Measurements from ENCODE around the gene TRIB2.

TRIB2 gene

DNA sequence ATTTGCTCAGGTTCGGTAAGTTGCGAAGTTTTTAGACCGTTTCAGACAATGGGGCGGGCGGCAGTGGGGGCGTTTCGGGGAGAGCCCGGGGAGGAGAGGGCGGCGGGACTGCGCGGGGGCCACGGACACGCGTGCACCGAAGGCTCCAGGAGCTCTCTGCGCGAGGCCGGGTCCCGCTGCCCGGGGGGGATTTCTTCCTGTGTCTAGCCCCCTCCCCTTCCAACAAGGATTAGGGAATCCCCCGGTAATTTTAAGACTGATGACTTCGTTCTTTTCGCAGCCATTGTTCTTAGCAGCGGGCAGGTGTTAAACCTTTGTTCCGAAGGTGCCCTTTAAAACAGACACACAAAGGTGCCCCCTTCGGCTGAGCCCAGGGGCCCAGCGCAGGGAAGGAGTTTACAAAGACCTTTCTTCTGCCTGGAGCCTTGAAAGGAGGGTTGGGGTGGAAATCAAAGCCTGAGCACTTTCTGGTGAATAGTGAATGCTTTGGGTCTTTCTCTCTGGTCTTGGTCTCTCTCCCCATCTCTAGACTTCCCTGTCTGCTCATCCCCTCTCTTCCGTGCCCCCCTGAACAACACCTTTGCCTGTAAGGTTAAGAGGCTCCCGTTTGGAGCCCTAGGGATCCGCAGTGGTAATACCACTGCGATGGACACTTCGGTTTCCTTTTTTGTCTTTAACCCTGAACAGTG lies 2.1 kb downstream of the TRIB2 start:
- Histone ChIP-seq H3K36me3 (ENCODE audit: control insufficient read depth in 5 of 5, insufficient read depth in 5 of 5, low read length in 5 of 5) (peaks cover 0 to 6% (median 5%) of the 10 kb centered on the region in 5 donors), H3K4me3 (ENCODE audit: low read depth in 1 of 5, low read length in 5 of 5) (peak overlapping the region; percentile 79 to 86 (median 85)), H3K4me1 (ENCODE audit: control insufficient read depth in 5 of 5, insufficient read depth in 5 of 5, low read length in 5 of 5) (peaks cover 2 to 82% (median 59%) of the 10 kb centered on the region in 5 donors), H3K9me3 (ENCODE audit: control insufficient read depth in 5 of 5, low read length in 5 of 5) (no peaks in the 10 kb centered on the region), H3K27me3 (ENCODE audit: control insufficient read depth in 5 of 5, insufficient read depth in 4 of 5, low read length in 5 of 5) (no peaks in the 10 kb centered on the region), H3K27ac (ENCODE audit: low read depth, low read length) (peak overlapping the region; percentile 79), H3K9ac (ENCODE audit: low read length in 5 of 5) (peak overlapping the region; percentile 48 to 88 (median 75))

DNA sequence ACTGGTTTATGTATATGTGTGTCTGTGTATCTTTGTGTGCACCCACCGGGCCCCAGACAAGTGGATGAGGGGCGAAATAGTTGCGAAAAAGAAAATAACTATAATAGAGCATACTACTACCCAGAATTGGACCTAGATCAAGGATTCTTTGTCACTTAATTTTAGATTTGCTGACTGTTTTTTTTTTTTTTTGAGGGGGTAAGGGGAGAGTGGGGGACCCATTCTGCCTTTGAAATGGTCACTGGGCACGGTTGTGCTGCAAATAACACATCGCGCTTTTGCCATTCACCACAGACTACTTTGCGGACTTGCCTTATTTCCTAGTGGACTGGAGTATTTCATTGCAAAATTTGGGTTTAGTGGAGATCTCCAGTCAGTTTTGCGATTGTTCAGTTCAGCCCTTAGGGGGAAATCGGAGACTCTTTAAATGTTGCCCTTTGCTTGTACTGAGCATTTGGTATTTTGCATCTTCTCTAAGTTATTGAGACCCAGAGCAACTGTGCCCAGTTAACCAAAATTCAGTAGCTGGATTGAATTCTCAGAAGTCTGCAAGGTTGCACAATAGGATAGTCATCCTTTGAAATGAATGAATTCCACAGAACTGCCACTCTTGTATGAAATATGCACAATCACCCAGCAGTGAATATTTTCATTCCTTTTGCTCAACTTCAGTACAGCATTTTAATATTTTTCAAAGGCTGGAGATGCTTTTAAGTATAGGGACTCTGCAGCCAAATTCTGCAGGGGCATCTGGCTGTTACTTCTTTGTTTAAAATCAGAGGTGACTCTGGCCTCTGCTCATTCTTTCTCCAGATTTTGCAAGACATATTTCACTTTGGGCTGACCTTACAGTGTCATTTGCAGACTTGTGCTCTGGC lies 2.9 kb downstream of the TRIB2 start:
- peaks cover 0 to 10% (median 8%) of the 10 kb centered on the region in 5 donors for H3K36me3 ChIP-seq (ENCODE audit: control insufficient read depth in 5 of 5, insufficient read depth in 5 of 5, low read length in 5 of 5)
- H3K27ac ChIP-seq (ENCODE audit: low read depth, low read length), result peak overlapping the region; percentile 79
- peak overlapping the region; percentile 79 to 86 (median 85) for H3K4me3 ChIP-seq (ENCODE audit: low read depth in 1 of 5, low read length in 5 of 5)
- peaks cover 2 to 78% (median 57%) of the 10 kb centered on the region in 5 donors for H3K4me1 ChIP-seq (ENCODE audit: control insufficient read depth in 5 of 5, insufficient read depth in 5 of 5, low read length in 5 of 5)
- no peaks in the 10 kb centered on the region for H3K9me3 ChIP-seq (ENCODE audit: control insufficient read depth in 5 of 5, low read length in 5 of 5)
- no peaks in the 10 kb centered on the region for H3K27me3 ChIP-seq (ENCODE audit: control insufficient read depth in 5 of 5, insufficient read depth in 4 of 5, low read length in 5 of 5)
- H3K9ac ChIP-seq (ENCODE audit: low read length in 5 of 5), result peak overlapping the region; percentile 2 to 88 (median 75)

DNA sequence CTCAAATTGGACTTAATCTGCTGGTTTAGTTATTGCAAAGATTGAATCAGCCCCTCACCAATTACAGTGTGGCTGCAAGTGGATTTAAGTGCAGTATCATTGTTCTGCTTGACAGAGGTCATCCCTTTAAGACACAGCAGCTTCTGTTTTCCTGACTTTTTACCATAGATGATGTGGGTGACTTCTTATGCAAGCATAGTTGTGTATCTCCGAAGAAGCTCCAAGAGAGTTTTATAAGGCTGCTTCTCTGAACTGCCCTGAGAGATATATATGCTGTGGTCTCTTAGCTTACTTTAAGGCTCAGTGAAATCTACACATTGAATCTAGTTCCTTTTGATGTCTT lies 3.5 kb downstream of the TRIB2 start:
- peaks cover 2 to 75% (median 51%) of the 10 kb centered on the region in 5 donors for H3K4me1 ChIP-seq (ENCODE audit: control insufficient read depth in 5 of 5, insufficient read depth in 5 of 5, low read length in 5 of 5)

GRCh38 chr2:12720754-12721378 lies 4.1 kb downstream of the TRIB2 start:
- peak overlapping the region; percentile 11 for H3K27ac ChIP-seq (ENCODE audit: low read depth, low read length)
- H3K27me3 ChIP-seq (ENCODE audit: control insufficient read depth in 5 of 5, insufficient read depth in 4 of 5, low read length in 5 of 5), result no peaks in the 10 kb centered on the region
- H3K36me3 ChIP-seq (ENCODE audit: control insufficient read depth in 5 of 5, insufficient read depth in 5 of 5, low read length in 5 of 5), result peaks cover 0 to 22% (median 12%) of the 10 kb centered on the region in 5 donors
- H3K4me1 ChIP-seq (ENCODE audit: control insufficient read depth in 5 of 5, insufficient read depth in 5 of 5, low read length in 5 of 5), result peaks cover 2 to 75% (median 45%) of the 10 kb centered on the region in 5 donors
- peak overlapping the region in 4 of 5 donors; percentile 79 to 86 (median 82) for H3K4me3 ChIP-seq (ENCODE audit: low read depth in 1 of 5, low read length in 5 of 5)
- H3K9me3 ChIP-seq (ENCODE audit: control insufficient read depth in 5 of 5, low read length in 5 of 5), result no peaks in the 10 kb centered on the region
- no peak overlapping the region for H3K9ac ChIP-seq (ENCODE audit: low read length in 5 of 5)

More for the DNA sequence above, 3.5 kb downstream of the TRIB2 start:
- peak overlapping the region; percentile 79 for H3K27ac ChIP-seq (ENCODE audit: low read depth, low read length)
- no peaks in the 10 kb centered on the region for H3K9me3 ChIP-seq (ENCODE audit: control insufficient read depth in 5 of 5, low read length in 5 of 5)
- peaks cover 0 to 16% (median 8%) of the 10 kb centered on the region in 5 donors for H3K36me3 ChIP-seq (ENCODE audit: control insufficient read depth in 5 of 5, insufficient read depth in 5 of 5, low read length in 5 of 5)
- H3K9ac ChIP-seq (ENCODE audit: low read length in 5 of 5), result peak overlapping the region in 1 of 5 donors; percentile 21
- peak overlapping the region in 4 of 5 donors; percentile 79 to 86 (median 82) for H3K4me3 ChIP-seq (ENCODE audit: low read depth in 1 of 5, low read length in 5 of 5)
- no peaks in the 10 kb centered on the region for H3K27me3 ChIP-seq (ENCODE audit: control insufficient read depth in 5 of 5, insufficient read depth in 4 of 5, low read length in 5 of 5)

GRCh38 chr2:12721566-12722446 lies 5.1 kb downstream of the TRIB2 start:
- Histone ChIP-seq H3K4me3 (ENCODE audit: low read depth in 1 of 5, low read length in 5 of 5) (peak overlapping the region in 4 of 5 donors; percentile 36 to 86 (median 82)), H3K4me1 (ENCODE audit: control insufficient read depth in 5 of 5, insufficient read depth in 5 of 5, low read length in 5 of 5) (peaks cover 2 to 75% (median 43%) of the 10 kb centered on the region in 5 donors), H3K27ac (ENCODE audit: low read depth, low read length) (peak overlapping the region; percentile 11), H3K9me3 (ENCODE audit: control insufficient read depth in 5 of 5, low read length in 5 of 5) (no peaks in the 10 kb centered on the region), H3K9ac (ENCODE audit: low read length in 5 of 5) (peak overlapping the region in 2 of 5 donors; percentile 51), H3K36me3 (ENCODE audit: control insufficient read depth in 5 of 5, insufficient read depth in 5 of 5, low read length in 5 of 5) (peaks cover 0 to 31% (median 15%) of the 10 kb centered on the region in 5 donors), H3K27me3 (ENCODE audit: control insufficient read depth in 5 of 5, insufficient read depth in 4 of 5, low read length in 5 of 5) (no peaks in the 10 kb centered on the region)

DNA sequence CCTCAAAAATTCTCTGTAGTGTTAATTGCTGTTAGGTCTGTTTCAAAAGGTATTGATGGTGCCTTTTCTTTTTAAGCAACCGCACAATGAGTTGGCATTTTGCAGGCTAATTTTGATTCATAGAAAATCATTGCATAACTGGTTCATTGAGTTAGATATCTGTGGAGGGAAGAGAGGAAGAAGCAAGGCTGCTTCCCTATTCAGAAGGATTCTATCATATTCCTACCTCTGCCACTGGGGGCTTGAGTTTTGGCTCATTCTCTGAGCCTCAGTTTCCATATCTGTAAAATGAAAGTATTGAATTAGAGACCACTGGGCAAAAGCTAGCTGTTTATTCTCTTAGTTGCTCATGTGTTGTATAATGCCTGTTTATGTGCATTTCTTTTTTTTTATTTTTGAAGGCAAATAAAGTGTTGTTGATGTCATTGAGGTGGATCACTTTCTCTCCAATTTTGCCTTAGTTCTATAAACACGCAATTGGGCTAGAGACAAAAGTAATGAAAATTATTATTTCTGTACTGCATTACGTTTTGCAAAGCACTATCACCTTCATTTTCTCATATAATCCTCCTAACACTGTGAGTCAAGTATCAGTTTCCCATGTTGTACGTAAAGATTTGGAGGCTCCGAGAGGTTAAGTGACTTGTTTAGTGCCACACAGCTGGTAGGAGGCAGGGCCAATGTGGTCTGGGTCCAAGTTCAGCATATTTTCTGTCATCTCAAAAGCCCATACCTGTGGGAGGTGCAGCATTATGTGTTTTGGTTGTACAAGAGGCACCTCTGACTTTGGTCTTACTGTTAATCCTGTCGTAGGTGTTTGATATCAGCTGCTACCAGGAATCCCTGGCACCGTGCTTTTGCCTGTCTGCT lies 5.9 kb downstream of the TRIB2 start:
- no peak overlapping the region for H3K27ac ChIP-seq (ENCODE audit: low read depth, low read length)
- no peaks in the 10 kb centered on the region for H3K27me3 ChIP-seq (ENCODE audit: control insufficient read depth in 5 of 5, insufficient read depth in 4 of 5, low read length in 5 of 5)
- peaks cover 2 to 76% (median 37%) of the 10 kb centered on the region in 5 donors for H3K4me1 ChIP-seq (ENCODE audit: control insufficient read depth in 5 of 5, insufficient read depth in 5 of 5, low read length in 5 of 5)
- peak overlapping the region in 1 of 5 donors; percentile 44 for H3K9ac ChIP-seq (ENCODE audit: low read length in 5 of 5)
- peaks cover 0 to 35% (median 15%) of the 10 kb centered on the region in 5 donors for H3K36me3 ChIP-seq (ENCODE audit: control insufficient read depth in 5 of 5, insufficient read depth in 5 of 5, low read length in 5 of 5)
- no peaks in the 10 kb centered on the region for H3K9me3 ChIP-seq (ENCODE audit: control insufficient read depth in 5 of 5, low read length in 5 of 5)
- H3K4me3 ChIP-seq (ENCODE audit: low read depth in 1 of 5, low read length in 5 of 5), result peak overlapping the region in 2 of 5 donors; percentile 80 to 86

DNA sequence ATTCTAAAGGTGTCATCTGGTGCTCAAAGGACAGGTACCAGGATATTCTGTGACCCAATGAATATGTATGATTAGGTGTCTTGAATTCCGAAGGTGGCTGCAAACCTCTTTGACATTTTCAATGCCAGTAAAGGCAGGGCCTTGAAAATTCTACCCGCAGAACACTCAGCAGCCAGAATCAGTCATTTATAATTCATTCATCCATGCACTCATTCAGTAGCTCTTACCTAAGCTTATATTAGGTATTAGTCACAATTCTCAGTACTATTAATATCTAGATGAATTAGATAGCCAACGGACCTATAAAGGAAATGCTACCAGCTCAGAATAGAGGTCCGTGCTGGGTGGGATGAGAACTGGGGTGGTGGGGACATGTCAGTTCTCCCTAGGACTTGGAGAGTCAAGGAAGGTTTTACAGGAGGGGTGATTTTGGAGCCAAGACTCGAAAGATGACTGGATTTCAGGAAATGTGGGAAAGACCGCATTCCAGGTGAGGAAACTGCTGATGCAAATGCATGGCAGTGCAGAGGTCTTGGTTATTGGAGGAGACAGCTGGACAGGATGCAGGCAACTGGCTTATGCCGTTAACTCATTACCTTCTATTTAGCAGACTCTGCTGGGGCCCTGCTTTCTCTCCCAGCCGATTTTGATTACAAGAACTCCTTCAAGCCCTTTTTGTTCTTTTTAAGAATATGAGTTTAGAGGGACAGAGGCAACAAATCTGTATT lies 7.2 kb downstream of the TRIB2 start:
- Histone ChIP-seq H3K9ac (ENCODE audit: low read length in 5 of 5) (no peak overlapping the region), H3K27me3 (ENCODE audit: control insufficient read depth in 5 of 5, insufficient read depth in 4 of 5, low read length in 5 of 5) (no peaks in the 10 kb centered on the region), H3K9me3 (ENCODE audit: control insufficient read depth in 5 of 5, low read length in 5 of 5) (no peaks in the 10 kb centered on the region), H3K36me3 (ENCODE audit: control insufficient read depth in 5 of 5, insufficient read depth in 5 of 5, low read length in 5 of 5) (peaks cover 0 to 43% (median 23%) of the 10 kb centered on the region in 5 donors), H3K27ac (ENCODE audit: low read depth, low read length) (no peak overlapping the region), H3K4me1 (ENCODE audit: control insufficient read depth in 5 of 5, insufficient read depth in 5 of 5, low read length in 5 of 5) (peaks cover 2 to 80% (median 25%) of the 10 kb centered on the region in 5 donors), H3K4me3 (ENCODE audit: low read depth in 1 of 5, low read length in 5 of 5) (peak overlapping the region in 1 of 5 donors; percentile 24)
